GDM1 (cell line): ENCODE results near the gene UBE2F.
A peak's percentile ranks its signal among the peaks of the same experiment; 100 is the strongest.
"Not testable (repeated sequence)": the region's sequence is repeated elsewhere in the genome, so short reads cannot be mapped to it uniquely, and the experiment has no call there.

Experiments used
- DNase-seq: peaks from one replicate; lab custom pipeline; 2025; lab: John Stamatoyannopoulos, UW

Gene UBE2F

GRCh38 chr2:238021327-238021726 is 54.5 kb downstream of the UBE2F start:
- DNase-seq = no peak

GRCh38 chr2:238022594-238023157 is 55.9 kb downstream of the UBE2F start:
- DNase-seq = no peak

DNA sequence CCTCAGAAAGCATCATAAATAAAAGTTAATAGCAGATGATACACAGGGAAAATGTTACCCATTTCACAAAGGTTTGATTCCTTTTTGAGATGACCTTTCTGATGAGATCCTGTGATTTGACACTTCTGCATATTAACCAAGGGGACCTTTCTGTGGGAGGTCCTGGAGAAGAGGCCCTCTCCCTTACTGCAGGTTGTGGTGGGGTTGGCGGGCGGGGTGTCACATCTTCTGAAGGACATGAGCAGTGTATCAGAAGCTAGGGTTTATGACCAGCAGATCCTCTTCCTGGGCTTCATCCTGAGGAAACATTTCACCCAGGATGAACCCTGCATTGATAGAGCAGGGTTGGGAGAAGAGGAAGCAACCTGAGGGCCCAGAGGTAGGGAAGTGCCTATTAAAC is 56.8 kb downstream of the UBE2F start:
- no peak for DNase-seq

- no peak for DNase-seq
Measured at GRCh38 chr2:238024986-238025385, 58.2 kb downstream of the UBE2F start.

- DNase-seq = no peak
Measured at GRCh38 chr2:238025741-238026360, 59.0 kb downstream of the UBE2F start.

DNA sequence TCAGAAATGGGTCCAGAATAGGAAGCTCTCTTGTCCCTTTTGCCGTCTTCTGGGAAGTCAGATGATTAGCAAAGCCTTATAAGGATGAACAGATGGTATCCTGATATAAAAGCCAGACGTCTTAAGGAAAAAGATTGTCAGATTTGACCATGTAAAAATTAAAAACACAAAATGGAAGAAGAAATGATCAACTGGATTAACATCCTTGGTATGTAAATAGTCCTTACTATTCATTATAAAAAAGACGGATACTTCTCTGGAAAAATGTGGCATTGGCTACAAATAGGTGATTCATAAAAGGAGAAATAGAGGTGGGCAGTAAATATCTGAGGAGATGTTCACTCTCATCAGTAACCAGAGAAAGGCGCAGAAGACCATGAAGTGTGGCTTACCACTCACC is 60.2 kb downstream of the UBE2F start:
- no peak for DNase-seq

GRCh38 chr2:238027591-238028415 is 61.0 kb downstream of the UBE2F start:
- DNase-seq = peak; percentile 39

- DNase-seq = no peak
Measured at GRCh38 chr2:238029853-238030252, 63.0 kb downstream of the UBE2F start.

GRCh38 chr2:238030422-238031155 is 63.8 kb downstream of the UBE2F start:
- DNase-seq = no peak

DNA sequence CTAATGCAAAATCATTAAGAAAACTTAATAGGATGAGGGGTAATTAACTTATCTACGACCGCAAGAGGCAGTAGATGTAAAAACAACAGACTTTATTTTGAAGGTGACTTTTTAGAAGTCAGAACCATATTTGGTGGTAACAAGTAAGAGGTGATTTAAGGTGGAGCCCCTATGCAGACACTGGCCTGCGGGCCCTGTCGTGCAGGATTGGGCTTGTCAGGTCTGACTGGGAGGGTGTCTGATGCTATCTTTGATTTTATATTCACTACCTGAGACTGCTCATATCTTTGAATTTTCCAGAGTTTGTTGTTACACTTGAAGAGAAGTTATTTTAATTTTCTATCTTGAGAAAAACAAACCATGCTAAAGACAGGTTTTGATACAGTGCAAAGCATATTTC is 64.9 kb downstream of the UBE2F start:
- DNase-seq = no peak

GRCh38 chr2:238032755-238033337 is 66.0 kb downstream of the UBE2F start:
- DNase-seq = no peak

GRCh38 chr2:238033991-238034390 is 67.2 kb downstream of the UBE2F start:
- not testable (repeated sequence) for DNase-seq

DNA sequence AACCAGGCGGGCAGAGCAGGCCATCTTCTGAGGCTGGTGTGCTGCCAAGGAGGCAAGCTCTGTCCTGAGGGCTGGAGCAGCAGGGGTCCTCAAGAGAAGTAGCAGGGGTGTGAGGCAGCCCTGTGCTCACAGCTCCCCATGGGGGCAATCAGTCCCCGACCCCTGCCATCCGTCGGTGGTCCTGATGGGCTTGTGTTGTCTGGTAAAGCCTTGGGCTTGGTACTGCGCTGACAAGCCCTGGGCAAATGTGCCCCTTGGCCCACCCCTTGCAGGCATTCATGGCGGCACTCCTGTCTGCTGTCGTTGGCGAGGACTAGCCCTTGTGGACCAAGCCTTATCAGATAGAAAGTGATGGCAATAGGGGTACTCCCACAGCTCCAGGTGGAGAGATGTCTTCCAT is 71.4 kb downstream of the UBE2F start:
- DNase-seq = no peak

GRCh38 chr2:238039151-238039550 is 72.3 kb downstream of the UBE2F start:
- DNase-seq = no peak

DNA sequence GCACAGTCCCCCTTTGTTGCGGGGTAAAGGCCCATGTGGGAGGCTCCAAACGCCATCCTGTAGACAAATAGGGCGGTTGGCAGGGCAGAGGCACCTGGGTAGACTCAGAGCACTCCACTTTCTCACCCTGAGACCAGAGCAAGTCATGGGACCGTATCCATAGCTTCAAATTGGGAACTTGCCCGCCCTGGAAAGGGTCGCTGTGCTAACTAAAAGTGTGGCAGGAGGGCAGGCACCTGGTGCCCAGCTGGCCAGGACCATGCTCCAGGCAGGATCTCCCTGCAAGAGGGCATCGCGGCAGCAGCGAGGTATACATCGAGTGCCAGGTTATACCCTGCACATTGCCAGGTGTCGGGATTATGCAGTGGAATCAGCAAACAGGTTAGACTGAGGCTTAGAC is 73.2 kb downstream of the UBE2F start:
- no peak for DNase-seq

GRCh38 chr2:238040918-238041317 is 74.1 kb downstream of the UBE2F start:
- no peak for DNase-seq

- no peak for DNase-seq
Measured at GRCh38 chr2:238042090-238042489, 75.3 kb downstream of the UBE2F start.

DNA sequence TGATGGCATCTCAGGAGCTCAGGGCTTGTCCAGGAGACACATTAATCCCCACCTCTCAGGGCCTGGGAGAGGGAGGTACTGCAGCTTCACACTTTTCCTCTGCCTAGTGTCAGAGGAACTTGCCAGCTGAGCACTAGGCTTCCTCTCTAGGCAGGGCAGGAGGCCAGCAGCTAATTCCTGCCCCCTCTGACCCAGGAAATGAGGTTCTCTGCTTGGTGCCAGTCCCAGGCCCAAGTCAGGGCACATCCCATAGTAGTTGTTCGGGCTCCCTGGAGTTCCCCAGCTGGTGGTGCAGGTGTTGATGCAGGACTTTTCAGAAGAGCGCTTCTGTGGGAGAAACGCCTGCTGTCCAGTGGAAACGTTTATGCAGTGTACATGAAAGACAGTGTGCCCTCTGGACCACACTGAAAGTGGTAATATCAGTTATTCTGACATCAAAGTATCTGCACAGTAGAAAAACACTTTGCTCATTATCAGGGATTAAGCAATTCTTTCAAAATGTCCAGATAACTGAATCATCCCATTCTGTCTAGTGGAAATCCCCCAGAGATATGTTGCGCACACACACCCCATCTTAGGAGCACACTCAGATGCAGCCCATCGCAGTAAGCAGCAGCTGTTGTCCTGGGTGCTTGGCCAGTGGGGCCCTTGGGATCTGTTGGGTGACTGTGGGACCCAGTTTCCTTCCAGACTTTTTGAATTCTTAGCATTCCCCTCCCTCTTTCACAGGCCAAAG is 76.2 kb downstream of the UBE2F start:
- DNase-seq = no peak

DNA sequence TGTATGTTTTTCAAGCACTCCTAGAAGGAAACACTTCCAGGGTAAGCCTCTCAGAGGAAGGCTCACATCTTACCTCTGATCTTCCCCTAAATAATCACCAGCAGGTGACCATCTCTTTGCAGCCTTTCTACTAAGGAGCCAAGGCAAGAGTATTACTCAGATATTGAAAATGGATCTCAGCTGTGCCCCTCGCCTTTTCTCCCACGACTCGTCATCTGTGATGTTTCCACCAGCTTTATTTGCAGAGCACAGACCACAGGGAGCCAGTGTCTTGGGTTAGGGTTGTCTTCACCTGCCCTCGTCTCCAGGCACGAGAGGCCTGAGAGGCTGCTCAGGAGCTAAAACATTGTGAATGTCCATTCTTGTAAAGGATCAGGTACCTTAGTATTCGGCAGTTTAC is 77.0 kb downstream of the UBE2F start:
- DNase-seq = no peak

GRCh38 chr2:238045575-238045974 is 78.8 kb downstream of the UBE2F start:
- DNase-seq = no peak

DNA sequence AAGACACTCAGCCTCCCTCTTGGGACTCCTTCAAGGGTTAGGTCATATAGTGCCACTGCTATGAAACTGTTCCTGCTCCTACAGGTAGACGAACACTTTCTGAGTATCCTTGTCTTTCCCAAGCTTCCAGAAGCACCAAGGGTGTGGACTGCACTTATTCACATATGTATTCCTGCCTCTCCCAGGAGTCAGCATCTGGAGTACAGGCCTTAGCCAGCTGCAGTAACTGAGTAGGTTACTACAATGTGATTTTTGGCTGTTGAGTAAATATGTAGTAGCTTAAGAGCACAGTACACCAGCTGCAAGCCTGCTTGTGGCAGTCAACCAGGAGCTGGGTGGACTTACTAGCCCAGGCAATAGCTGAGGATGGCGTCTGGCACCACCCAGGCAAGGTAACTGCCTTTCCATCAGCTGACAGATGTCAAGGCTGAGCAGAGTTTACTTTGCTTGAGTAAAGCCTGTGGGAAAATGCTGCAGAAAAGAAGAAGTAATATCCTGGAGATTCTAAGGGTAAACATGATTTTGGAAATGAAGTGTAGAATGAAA is 80.0 kb downstream of the UBE2F start:
- DNase-seq = no peak
